Upper lobe of left lung (tissue), 4 donors: ENCODE measurements around the gene NSMCE4A.

Source experiments
- EP300 ChIP-seq, 4 donors: sonication (generic); formaldehyde crosslinking; IDR thresholded peaks; one replicate each; pipeline ENCODE4 v1.5.1; 2017; ENCODE audit warnings: antibody characterized with exemption in 4 of 4, control low read depth in 2 of 4
- POLR2A ChIP-seq, 4 donors: fragments of 450-650 bp; IDR thresholded peaks; one replicate each; pipeline ENCODE4 v1.5.1; 2016 to 2017; ENCODE audit warnings: antibody characterized with exemption in 4 of 4, mild to moderate bottlenecking in 2 of 4

GRCh38 chr10:121952226-121952625 is 22.8 kb downstream of the NSMCE4A start:
- TF ChIP-seq POLR2A (IDR thresholded peaks at IDR 0.05) (no peak), EP300 (IDR thresholded peaks at IDR 0.05) (no peak)
